ENCODE results near the gene FNBP1. TPM values are rescaled to one million over a fixed set of nuclear protein-coding genes. Genes with fewer than 3 reads are reported as not detected.

Gene FNBP1
- total and polyA plus RNA-seq, 2 of the 13 experiments (the other 11 are each of a cell fraction or from before 2014, with no cell fraction given), result 5.4 to 19.5 TPM

DNA sequence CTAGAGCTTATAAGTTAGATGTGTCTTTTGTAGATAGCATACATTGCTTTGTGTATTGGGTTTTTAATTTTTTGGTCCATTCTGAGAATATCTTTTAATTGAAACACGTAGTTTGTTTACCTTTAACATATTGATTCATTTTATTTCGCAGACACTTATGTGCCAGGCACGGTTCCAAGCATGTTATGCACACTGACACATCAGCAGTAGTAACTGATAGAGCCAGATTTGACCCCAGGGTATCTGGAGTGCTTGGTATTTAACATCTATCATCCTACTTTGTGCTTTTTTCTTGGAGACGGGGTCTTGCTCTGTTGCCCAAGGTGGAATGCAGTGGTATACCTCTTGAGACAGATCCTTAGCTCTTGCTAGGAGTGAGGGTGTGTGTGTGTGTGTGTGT, 135.8 kb downstream of the FNBP1 start (continued):
- TF ChIP-seq TFE3 (CRISPR knock-in tag; IDR thresholded peaks at IDR 0.05) (no peak), ARNTL (CRISPR knock-in tag; IDR thresholded peaks at IDR 0.05) (no peak), SATB2 (CRISPR knock-in tag; IDR thresholded peaks at IDR 0.05) (no peak), KLF6 (CRISPR knock-in tag; IDR thresholded peaks at IDR 0.05) (no peak), EED (CRISPR knock-in tag; IDR thresholded peaks at IDR 0.05) (no peak), ZNF569 (CRISPR knock-in tag; IDR thresholded peaks at IDR 0.05; ENCODE audit: borderline replicate concordance) (no peak), ZNF235 (CRISPR knock-in tag; IDR thresholded peaks at IDR 0.05; ENCODE audit: borderline replicate concordance) (no peak), DR1 (CRISPR knock-in tag; IDR thresholded peaks at IDR 0.05) (no peak)

- no peak overlapping the region for H2AFZ ChIP-seq (ENCODE audit: low read length)
- H3K27me3 ChIP-seq (ENCODE audit: control insufficient read depth in 1 of 2, insufficient read depth in 2 of 2, low read length in 2 of 2), result no peaks in the 10 kb centered on the region
- no peaks in the 10 kb centered on the region for H3K79me2 ChIP-seq (ENCODE audit: insufficient read depth, low read length)
- 98% methylated on average over 4 of the region's 4 CpGs for WGBS (ENCODE audit: low lambda C conversion rate)
- H4K20me1 ChIP-seq (ENCODE audit: insufficient read depth, low read length), result no peaks in the 10 kb centered on the region
- no peak overlapping the region for H3K4me3 ChIP-seq (replicated peaks in 1 of 3; ENCODE audit: insufficient read depth in 1 of 3, low read depth in 2 of 3, low read length in 3 of 3)
- ChIA-PET POLR2A (no interaction called here), CTCF (ENCODE audit: low intra/inter-chr PET ratio, low total read pairs) (no interaction called here)
- H3K4me2 ChIP-seq (ENCODE audit: low read depth, low read length), result no peak overlapping the region
- no peak for DNase-seq (ENCODE audit: low spot score)
- FAIRE-seq, result no peak
- intact Hi-C loops (cut with micrococcal nuclease; ENCODE audit: unreplicated experiment) (no loop called here), in situ Hi-C loops (cut with HindIII; ENCODE audit: extremely low pct_ligation_motif_present, low pct_unique_long_range_greater_than_20kb) (no loop called here)
- H3K9me3 ChIP-seq (ENCODE audit: low read length), result no peaks in the 10 kb centered on the region
- no peak for ATAC-seq
- BruUV-seq (replicated peaks), result no TSS peak
- peaks cover 2 to 3% of the 10 kb centered on the region in 2 experiments; a peak in 1 of 5 replicates for H3K36me3 ChIP-seq (replicated peaks in 1 of 2; ENCODE audit: control insufficient read depth in 1 of 2, insufficient read depth in 2 of 2, low read length in 2 of 2)
- no peak overlapping the region for H3K9ac ChIP-seq (ENCODE audit: insufficient read depth, low read depth, low read length)
- H3K27ac ChIP-seq (ENCODE audit: extremely low read length, insufficient read depth, low read length), result no peak overlapping the region
- H3K4me1 ChIP-seq (ENCODE audit: insufficient read depth, low read length), result no peaks in the 10 kb centered on the region
- no peak for TF ChIP-seq NFAT5 (CRISPR knock-in tag; IDR thresholded peaks at IDR 0.05)
- TF ChIP-seq TRIM24 (CRISPR knock-in tag; IDR thresholded peaks at IDR 0.05), result no peak
- no peak for TF ChIP-seq HNRNPLL (IDR thresholded peaks at IDR 0.05; ENCODE audit: low read depth, low read length, poor library complexity, severe bottlenecking)
- no peak for TF ChIP-seq ZNF605 (CRISPR knock-in tag; IDR thresholded peaks at IDR 0.05)
- TF ChIP-seq ZNF143 (CRISPR knock-in tag; IDR thresholded peaks at IDR 0.05), result no peak
- TF ChIP-seq ZNF761 (CRISPR knock-in tag; conservative IDR thresholded peaks at IDR 0.05), result no peak
- TF ChIP-seq ZNF780A (CRISPR knock-in tag; IDR thresholded peaks at IDR 0.05), result no peak
- no peak for TF ChIP-seq ZNF331 (CRISPR knock-in tag; IDR thresholded peaks at IDR 0.05)
- no peak for TF ChIP-seq ZNF430 (CRISPR knock-in tag; IDR thresholded peaks at IDR 0.05)
- no peak for TF ChIP-seq TERF1 (CRISPR knock-in tag; IDR thresholded peaks at IDR 0.05)
Measured at GRCh38 chr9:129906298-129906697, 136.7 kb downstream of the FNBP1 start.
